Brain microvascular endothelial cell (primary cell): Measurements from ENCODE around the gene RPS2.

Experiments
- DNase-seq: peaks from one replicate; pipeline ENCODE4 v3.0.0-alpha.2; 2020
- H3K27ac ChIP-seq: fragments of 250-450 bp; sonication (Bioruptor Pico); 2 replicates; pipeline ENCODE4 v1.5.1; 2020; ENCODE audit warnings: mild to moderate bottlenecking, moderate library complexity
- H3K27me3 ChIP-seq: fragments of 250-450 bp; sonication (Bioruptor Pico); replicated peaks from 2 replicates; pipeline ENCODE4 v1.5.1; 2020; ENCODE audit warnings: mild to moderate bottlenecking
- H3K36me3 ChIP-seq: fragments of 250-450 bp; sonication (Bioruptor Pico); replicated peaks from 2 replicates; pipeline ENCODE4 v1.5.1; 2020; ENCODE audit warnings: mild to moderate bottlenecking
- H3K4me3 ChIP-seq: 2 replicates; pipeline ENCODE4 v1.5.1; 2011; ENCODE audit warnings: low read depth, mild to moderate bottlenecking, control low read depth, low read length, moderate library complexity
- CTCF ChIP-seq: IDR thresholded peaks from 2 replicates; pipeline ENCODE4 v1.5.1; 2011; ENCODE audit warnings: low read depth, mild to moderate bottlenecking, moderate library complexity, low read length, control low read depth, inconsistent platforms; ENCODE audit errors: missing control alignments
- in situ Hi-C: cut with HindIII; loops from 2 replicates; pipeline ENCODE4 v1.10.0; 2017; ENCODE audit warnings: low sequenced_read_pairs, low pct_ligation_motif_present

RPS2 gene

GRCh38 chr16:1947369-1947670 is 17.3 kb downstream of the RPS2 start:
- DNase-seq = no peak
- TF ChIP-seq CTCF = no peak
- Histone ChIP-seq H3K4me3 (no peak overlapping the region), H3K36me3 (no peaks in the 10 kb centered on the region), H3K27ac (no peak overlapping the region), H3K27me3 (no peaks in the 10 kb centered on the region)
- in situ Hi-C loops = no loop called here

GRCh38 chr16:1946495-1947368 is 17.9 kb downstream of the RPS2 start:
- DNase-seq = no peak
- TF ChIP-seq CTCF = peak; percentile 7
- Histone ChIP-seq H3K4me3 (no peak overlapping the region), H3K36me3 (no peaks in the 10 kb centered on the region), H3K27me3 (no peaks in the 10 kb centered on the region), H3K27ac (no peak overlapping the region)
- in situ Hi-C loops = no loop called here

- TF ChIP-seq CTCF = no peak
- no peak overlapping the region for H3K4me3 ChIP-seq
- no peak for DNase-seq
- H3K36me3 ChIP-seq = no peaks in the 10 kb centered on the region
- in situ Hi-C loops = no loop called here
- H3K27ac ChIP-seq = no peak overlapping the region
- no peaks in the 10 kb centered on the region for H3K27me3 ChIP-seq
Observed at GRCh38 chr16:1945559-1946391, 18.9 kb downstream of the RPS2 start.

- in situ Hi-C loops = no loop called here
- no peak overlapping the region for H3K4me3 ChIP-seq
- DNase-seq = no peak
Observed at GRCh38 chr16:1944612-1945199, 19.9 kb downstream of the RPS2 start.

More at GRCh38 chr16:1944612-1945199, 19.9 kb downstream of the RPS2 start:
- TF ChIP-seq CTCF = no peak
- H3K27ac ChIP-seq = no peak overlapping the region
- H3K27me3 ChIP-seq = no peaks in the 10 kb centered on the region
- no peaks in the 10 kb centered on the region for H3K36me3 ChIP-seq
